ENCODE measurements around the gene PRRT2.

Gene PRRT2

DNA sequence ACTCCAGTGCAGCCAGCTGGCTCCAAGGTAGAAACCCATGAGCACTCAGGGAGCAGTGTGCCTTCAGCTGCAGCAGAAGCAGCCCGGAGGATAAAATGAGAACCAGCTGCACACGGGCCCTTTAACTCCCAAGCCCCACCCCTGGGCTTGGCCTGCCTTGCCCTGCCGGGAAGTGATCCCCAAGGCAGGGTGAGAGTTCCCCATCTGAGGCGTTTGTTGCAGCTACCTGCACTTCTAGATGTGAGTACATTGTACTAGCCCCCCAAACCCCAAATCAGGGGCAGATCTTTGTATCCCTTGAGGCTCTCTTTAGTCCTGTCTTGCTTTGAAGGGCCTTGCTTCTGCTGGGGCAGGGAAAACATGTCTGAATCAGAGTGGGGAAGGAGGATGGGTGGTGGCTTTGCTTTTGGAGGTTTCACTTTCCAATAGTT lies 8.3 kb downstream of the PRRT2 start, which contains the start of gene MVP:
Gene MVP, plus strand, starts transcription at position 192 of the 431 bp plus-strand sequence. CDS start 10,088 bp downstream, outside the sequence.
- TF ChIP-seq POLR2AphosphoS5 (IDR thresholded peaks at IDR 0.05; ENCODE audit: borderline replicate concordance, low read depth, low read length) = peak; percentile 47; the same call in 1 of the 2 replicates
- TF ChIP-seq FOXP2 (optimal IDR thresholded peaks at IDR 0.05; ENCODE audit: control extremely low read depth, extremely low read length, insufficient read depth) = no peak
- no peak for DNase-seq (ENCODE audit: low read depth, low spot score)
- H3K27ac ChIP-seq = peak within 1 kb of the TSS; percentile 19
- H3K9me3 ChIP-seq (ENCODE audit: low read depth, low read length) = no peaks in the 10 kb centered on the region
- peaks cover 28% of the 10 kb centered on the region for H3K36me3 ChIP-seq (ENCODE audit: insufficient read depth, low read length)
- H3K4me3 ChIP-seq = peak within 1 kb of the TSS; percentile 74
- H3K9ac ChIP-seq (ENCODE audit: insufficient read length) = peak within 1 kb of the TSS; percentile 55

DNA sequence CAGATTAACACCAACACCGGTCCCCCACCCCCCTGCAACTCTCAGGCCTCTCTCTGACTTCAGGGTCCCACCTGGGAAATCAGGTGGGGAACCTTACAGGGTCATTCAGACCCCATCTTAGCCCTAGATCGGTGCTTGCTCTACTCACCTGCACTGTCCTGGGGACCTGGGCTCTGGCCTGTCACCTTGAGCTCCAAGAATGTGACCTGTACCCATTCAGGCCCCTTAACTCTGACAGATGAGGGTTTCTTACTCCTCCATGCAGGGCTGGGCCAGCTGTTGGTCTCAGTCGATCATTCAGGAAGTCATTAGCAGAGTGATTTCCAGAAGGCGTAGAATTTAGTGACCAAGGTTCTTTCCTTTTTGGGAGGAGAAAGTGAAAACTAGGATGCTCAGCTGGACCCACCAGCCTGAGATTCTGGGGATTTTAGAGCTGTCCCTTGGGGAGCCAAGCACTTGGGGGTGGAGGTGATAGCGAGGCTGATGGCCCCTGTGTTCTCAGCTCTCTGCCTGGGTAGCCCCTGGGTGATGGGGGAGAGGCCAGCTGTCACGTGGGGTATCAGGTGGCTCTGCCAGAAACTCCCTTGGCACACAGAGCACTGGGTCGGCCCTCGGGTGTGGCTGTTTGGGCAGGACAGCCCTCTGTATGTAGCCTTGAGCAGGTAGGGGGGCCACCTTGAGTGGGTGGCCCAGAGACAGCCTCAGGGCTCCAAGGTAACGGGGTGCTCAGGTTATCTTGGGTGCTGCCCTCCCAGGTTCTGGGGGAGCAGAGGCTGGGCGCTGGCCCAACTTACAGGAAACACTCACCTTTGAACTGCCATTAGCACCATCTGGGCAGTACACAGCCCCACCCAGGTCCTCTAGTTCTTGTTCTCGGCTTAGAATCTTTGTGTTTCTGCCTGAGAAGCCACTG lies 9.0 kb downstream of the PRRT2 start:
- Histone ChIP-seq H3K9ac (ENCODE audit: insufficient read length) (peak overlapping the region; percentile 55), H3K4me3 (peak overlapping the region; percentile 74)
- TF ChIP-seq EZH2 (IDR thresholded peaks at IDR 0.05) (no peak), POLR2AphosphoS5 (IDR thresholded peaks at IDR 0.05; ENCODE audit: borderline replicate concordance, low read depth, low read length) (peak; percentile 25; the same call in 1 of the 2 replicates)

DNA sequence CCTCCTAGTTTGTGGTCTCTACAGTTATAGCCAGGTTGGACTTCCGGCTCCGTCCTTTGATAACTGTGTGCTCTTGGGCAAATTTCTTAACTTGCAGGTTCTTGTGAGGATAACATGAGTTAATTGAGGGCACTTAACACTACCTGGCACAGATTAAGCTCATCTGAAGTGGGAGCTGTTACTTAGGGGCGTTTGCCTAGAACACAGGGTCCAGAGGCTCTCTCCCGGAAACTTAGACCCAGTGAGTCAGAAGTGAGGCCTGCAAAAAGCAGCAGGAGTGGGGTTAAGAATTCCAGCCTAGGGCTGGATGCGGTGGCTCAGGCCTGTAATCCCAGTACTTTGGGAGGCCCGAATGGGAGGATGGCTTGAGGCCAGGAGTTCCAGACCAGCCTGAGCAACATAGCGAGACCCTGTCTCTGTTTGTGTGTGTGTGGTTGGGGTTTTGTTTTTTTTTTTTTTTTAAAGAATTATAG lies 9.7 kb downstream of the PRRT2 start:
- H3K36me3 ChIP-seq (ENCODE audit: insufficient read depth, low read length) = peaks cover 28% of the 10 kb centered on the region
- H3K9me3 ChIP-seq (ENCODE audit: low read depth, low read length) = no peaks in the 10 kb centered on the region
- peak overlapping the region; percentile 33 for H3K9ac ChIP-seq (ENCODE audit: insufficient read length)
- TF ChIP-seq FOXP2 (optimal IDR thresholded peaks at IDR 0.05; ENCODE audit: control extremely low read depth, extremely low read length, insufficient read depth) = no peak
- no peak for TF ChIP-seq POLR2AphosphoS5 (IDR thresholded peaks at IDR 0.05; ENCODE audit: borderline replicate concordance, low read depth, low read length)
- no peak for TF ChIP-seq EZH2 (IDR thresholded peaks at IDR 0.05)
- DNase-seq (ENCODE audit: low read depth, low spot score) = no peak
- H3K27ac ChIP-seq = peak overlapping the region; percentile 74; the same call in 1 of the 2 replicates
- no peak overlapping the region for H3K4me3 ChIP-seq

More for the DNA sequence above, 9.0 kb downstream of the PRRT2 start:
- Histone ChIP-seq H3K9me3 (ENCODE audit: low read depth, low read length) (no peaks in the 10 kb centered on the region), H3K36me3 (ENCODE audit: insufficient read depth, low read length) (peaks cover 28% of the 10 kb centered on the region), H3K27ac (0 out of 2 replicates have a peak overlapping the region, but pooled peaks have one; percentile 74)
- DNase-seq (ENCODE audit: low read depth, low spot score) = no peak

DNA sequence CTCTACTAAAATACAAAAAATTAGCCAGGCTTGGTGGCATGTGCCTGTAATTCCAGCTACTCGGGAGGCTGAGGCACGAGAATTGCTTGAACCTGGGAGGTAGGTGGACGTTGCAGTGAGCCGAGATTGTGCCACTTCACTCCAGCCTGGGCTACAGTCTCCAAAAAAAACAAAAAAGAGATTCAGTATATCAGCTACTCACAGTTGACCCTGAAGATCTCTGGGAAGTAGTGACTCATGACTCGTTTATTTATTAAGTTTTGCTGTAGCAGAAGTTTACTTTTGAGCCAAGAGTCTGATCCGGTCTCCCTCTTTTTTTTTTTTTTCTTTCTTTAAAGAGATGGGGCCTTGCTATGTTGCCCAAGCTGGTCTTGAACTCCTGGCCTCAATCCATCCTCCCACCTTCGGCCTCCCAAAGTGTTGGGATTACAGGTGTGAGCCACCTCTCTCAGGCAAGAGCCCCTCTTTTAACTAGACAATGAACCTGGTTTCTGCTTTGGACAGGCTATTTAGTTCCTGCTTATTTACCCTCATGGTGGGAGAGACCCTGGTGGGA lies 12.7 kb downstream of the PRRT2 start:
- TF ChIP-seq FOXP2 (optimal IDR thresholded peaks at IDR 0.05; ENCODE audit: control extremely low read depth, extremely low read length, insufficient read depth) = no peak
- TF ChIP-seq EZH2 (IDR thresholded peaks at IDR 0.05) = no peak
- TF ChIP-seq POLR2AphosphoS5 (IDR thresholded peaks at IDR 0.05; ENCODE audit: borderline replicate concordance, low read depth, low read length) = no peak
- Histone ChIP-seq H3K9me3 (ENCODE audit: low read depth, low read length) (no peaks in the 10 kb centered on the region), H3K36me3 (ENCODE audit: insufficient read depth, low read length) (peaks cover 9% of the 10 kb centered on the region; the same call in 1 of the 2 replicates), H3K27ac (no peak overlapping the region), H3K9ac (ENCODE audit: insufficient read length) (no peak overlapping the region), H3K4me3 (no peak overlapping the region)
- no peak for DNase-seq (ENCODE audit: low read depth, low spot score)

DNA sequence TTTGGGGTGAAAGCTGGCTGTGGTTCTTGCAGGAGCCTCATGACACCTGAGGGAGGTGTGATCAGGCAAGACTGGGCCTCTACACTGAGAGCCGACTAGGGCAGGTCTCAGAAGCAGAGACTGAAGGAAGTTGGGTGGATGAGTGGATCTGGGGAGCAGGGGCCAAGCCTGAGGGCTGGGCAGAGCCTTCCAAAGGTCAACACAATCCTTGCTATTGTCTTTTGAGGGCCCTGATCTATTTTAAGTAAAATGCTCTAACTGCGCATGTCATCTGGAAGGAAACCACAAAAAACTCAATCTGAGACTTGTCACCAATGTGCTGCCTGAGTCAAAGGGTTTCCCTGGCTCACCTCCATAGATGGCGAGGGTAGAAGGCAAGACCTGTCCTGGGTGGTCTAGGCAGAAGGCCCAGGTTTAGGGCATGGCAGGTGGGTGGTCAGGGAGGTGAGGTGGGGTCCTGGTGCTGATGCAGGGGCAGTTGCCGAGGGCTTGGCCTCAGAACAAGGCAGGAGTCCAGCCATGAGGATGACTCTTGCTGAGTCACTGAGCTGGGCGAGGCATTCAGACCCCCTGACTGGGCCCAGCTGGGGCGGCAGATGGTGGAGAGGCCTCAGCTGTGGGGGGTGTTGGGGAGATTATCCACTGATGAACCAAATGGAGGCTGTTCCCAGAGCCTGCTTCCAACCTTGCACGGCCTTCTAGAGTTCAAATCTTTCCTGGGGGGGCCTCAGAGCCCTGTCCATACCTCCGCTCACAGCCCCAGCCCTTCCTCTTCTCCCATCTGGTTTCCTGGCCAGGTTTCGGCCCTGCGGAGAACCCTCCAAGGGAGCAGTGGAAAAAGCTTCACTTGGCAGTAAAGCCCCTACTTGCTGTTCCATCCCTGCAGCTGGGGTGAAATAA lies 13.4 kb downstream of the PRRT2 start:
- Histone ChIP-seq H3K9me3 (ENCODE audit: low read depth, low read length) (no peaks in the 10 kb centered on the region), H3K9ac (ENCODE audit: insufficient read length) (no peak overlapping the region), H3K27ac (no peak overlapping the region), H3K4me3 (no peak overlapping the region), H3K36me3 (ENCODE audit: insufficient read depth, low read length) (0 out of 2 replicates have a peak, but pooled peaks cover 2% of the 10 kb centered on the region)
- TF ChIP-seq EZH2 (IDR thresholded peaks at IDR 0.05) (no peak), POLR2AphosphoS5 (IDR thresholded peaks at IDR 0.05; ENCODE audit: borderline replicate concordance, low read depth, low read length) (no peak), FOXP2 (optimal IDR thresholded peaks at IDR 0.05; ENCODE audit: control extremely low read depth, extremely low read length, insufficient read depth) (no peak)
- DNase-seq (ENCODE audit: low read depth, low spot score) = no peak

DNA sequence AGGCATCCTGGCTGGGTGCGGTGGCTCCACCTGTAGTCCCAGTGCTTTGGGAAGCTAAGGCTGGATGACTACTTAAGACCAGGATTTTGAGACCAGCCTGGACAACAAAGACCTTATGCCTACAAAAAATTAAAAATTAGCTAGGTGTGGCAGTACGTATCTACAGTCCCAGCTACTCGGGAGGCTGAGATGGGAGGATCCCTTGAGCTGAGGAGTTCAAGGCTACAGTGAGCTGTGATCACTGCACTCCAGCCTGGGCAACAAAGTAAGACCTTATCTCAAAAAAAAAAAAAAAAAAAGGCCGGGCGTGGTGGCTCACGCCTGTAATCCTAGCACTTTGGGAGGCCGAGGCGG lies 14.3 kb downstream of the PRRT2 start:
- no peak for TF ChIP-seq POLR2AphosphoS5 (IDR thresholded peaks at IDR 0.05; ENCODE audit: borderline replicate concordance, low read depth, low read length)
- TF ChIP-seq FOXP2 (optimal IDR thresholded peaks at IDR 0.05; ENCODE audit: control extremely low read depth, extremely low read length, insufficient read depth) = no peak
- TF ChIP-seq EZH2 (IDR thresholded peaks at IDR 0.05) = no peak
- Histone ChIP-seq H3K9ac (ENCODE audit: insufficient read length) (no peak overlapping the region), H3K36me3 (ENCODE audit: insufficient read depth, low read length) (no peaks in the 10 kb centered on the region), H3K27ac (no peak overlapping the region), H3K9me3 (ENCODE audit: low read depth, low read length) (no peaks in the 10 kb centered on the region), H3K4me3 (no peak overlapping the region)
- no peak for DNase-seq (ENCODE audit: low read depth, low spot score)

DNA sequence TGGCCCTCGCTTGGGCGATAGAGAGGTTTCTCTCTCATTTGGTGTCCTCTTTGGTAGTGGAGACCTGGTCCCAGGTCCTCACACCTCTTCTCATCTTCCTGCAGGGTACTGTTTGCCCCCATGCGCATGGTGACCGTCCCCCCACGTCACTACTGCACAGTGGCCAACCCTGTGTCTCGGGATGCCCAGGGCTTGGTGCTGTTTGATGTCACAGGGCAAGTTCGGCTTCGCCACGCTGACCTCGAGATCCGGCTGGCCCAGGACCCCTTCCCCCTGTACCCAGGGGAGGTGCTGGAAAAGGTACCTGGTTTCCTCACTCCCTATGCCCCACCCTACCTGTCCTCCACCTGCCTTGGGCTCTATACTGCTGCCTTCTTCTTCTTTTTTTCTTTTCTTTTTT lies 18.8 kb downstream of the PRRT2 start:
- DNase-seq (ENCODE audit: low read depth, low spot score) = no peak
- TF ChIP-seq FOXP2 (optimal IDR thresholded peaks at IDR 0.05; ENCODE audit: control extremely low read depth, extremely low read length, insufficient read depth) (no peak), EZH2 (IDR thresholded peaks at IDR 0.05) (no peak), POLR2AphosphoS5 (IDR thresholded peaks at IDR 0.05; ENCODE audit: borderline replicate concordance, low read depth, low read length) (no peak)
- no peaks in the 10 kb centered on the region for H3K9me3 ChIP-seq (ENCODE audit: low read depth, low read length)
- no peak overlapping the region for H3K9ac ChIP-seq (ENCODE audit: insufficient read length)
- H3K27ac ChIP-seq = no peak overlapping the region
- H3K4me3 ChIP-seq = no peak overlapping the region
- no peaks in the 10 kb centered on the region for H3K36me3 ChIP-seq (ENCODE audit: insufficient read depth, low read length)
